Nephron progenitor cell (in vitro differentiated cells): ENCODE measurements around the gene TDP2.

Experiments used
- DNase-seq: peaks from one replicate; pipeline ENCODE4 v3.0.0; 2021
- H3K27ac Mint-ChIP-seq: 2 replicates; pipeline ENCODE4 v1.8.0; 2021; ENCODE audit warnings: mild to moderate bottlenecking, moderate library complexity, mixed read lengths
- H3K27me3 Mint-ChIP-seq: 2 replicates; pipeline ENCODE4 v1.8.0; 2021; ENCODE audit warnings: mild to moderate bottlenecking, low read depth, mixed read lengths; ENCODE audit not compliant: poor library complexity
- H3K36me3 Mint-ChIP-seq: 2 replicates; pipeline ENCODE4 v1.8.0; 2021; ENCODE audit warnings: low read depth, mixed read lengths
- H3K4me1 Mint-ChIP-seq: 2 replicates; pipeline ENCODE4 v1.8.0; 2021; ENCODE audit warnings: mixed read lengths
- H3K4me3 Mint-ChIP-seq: 2 replicates; pipeline ENCODE4 v1.8.0; 2021; ENCODE audit warnings: mild to moderate bottlenecking, moderate library complexity, mixed read lengths
- H3K9me3 Mint-ChIP-seq: 2 replicates; pipeline ENCODE4 v1.8.0; 2021; ENCODE audit warnings: mild to moderate bottlenecking, moderate library complexity, mixed read lengths
- TF ChIP-seq, protein P1 (sequence below): fragments of 200-600 bp; sonication (generic); IDR thresholded peaks from 2 replicates; pipeline ENCODE4 v1.5.0; 2021; ENCODE audit warnings: antibody characterized with exemption

Gene TDP2

DNA sequence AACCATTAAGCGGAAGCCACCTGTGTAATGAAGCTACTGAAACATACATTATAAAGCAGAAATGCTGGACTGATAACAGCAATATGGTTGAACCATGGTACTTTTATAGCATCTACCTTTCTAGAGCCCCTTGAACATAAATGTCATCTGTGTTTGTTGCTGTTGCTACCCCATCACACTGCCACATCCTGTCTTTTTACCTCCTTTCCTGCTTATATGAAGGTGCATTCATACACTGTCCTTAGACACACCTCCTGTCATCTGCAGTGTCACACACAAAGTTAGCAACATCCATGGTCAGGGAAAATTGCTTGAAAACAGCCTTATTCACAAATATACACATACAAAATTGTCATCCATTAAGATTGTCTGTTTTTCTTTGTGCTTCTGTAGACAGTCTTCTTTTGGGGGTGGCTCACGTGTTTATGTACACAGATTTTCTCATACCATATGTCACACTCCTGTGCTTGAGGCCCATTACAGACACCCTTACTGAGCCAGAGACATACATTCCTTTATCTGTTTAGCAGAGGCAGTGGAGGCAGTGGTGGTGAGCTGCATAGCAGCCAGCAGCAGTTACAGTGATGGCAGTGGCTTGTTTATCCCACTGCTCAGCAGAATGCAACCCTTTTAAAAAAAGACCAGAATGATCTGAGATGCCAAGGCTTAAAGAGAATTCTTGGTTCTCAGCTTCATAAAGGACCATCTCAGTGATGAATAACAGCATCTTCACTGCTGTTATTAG, 26.3 kb upstream of the TDP2 start:
- Mint-ChIP-seq H3K27me3 (no peaks in the 10 kb centered on the region), H3K27ac (peak overlapping the region; percentile 41), H3K36me3 (peaks cover 4% of the 10 kb centered on the region), H3K9me3 (no peaks in the 10 kb centered on the region), H3K4me1 (peaks cover 5% of the 10 kb centered on the region), H3K4me3 (no peak overlapping the region)
- TF ChIP-seq, protein P1, sequence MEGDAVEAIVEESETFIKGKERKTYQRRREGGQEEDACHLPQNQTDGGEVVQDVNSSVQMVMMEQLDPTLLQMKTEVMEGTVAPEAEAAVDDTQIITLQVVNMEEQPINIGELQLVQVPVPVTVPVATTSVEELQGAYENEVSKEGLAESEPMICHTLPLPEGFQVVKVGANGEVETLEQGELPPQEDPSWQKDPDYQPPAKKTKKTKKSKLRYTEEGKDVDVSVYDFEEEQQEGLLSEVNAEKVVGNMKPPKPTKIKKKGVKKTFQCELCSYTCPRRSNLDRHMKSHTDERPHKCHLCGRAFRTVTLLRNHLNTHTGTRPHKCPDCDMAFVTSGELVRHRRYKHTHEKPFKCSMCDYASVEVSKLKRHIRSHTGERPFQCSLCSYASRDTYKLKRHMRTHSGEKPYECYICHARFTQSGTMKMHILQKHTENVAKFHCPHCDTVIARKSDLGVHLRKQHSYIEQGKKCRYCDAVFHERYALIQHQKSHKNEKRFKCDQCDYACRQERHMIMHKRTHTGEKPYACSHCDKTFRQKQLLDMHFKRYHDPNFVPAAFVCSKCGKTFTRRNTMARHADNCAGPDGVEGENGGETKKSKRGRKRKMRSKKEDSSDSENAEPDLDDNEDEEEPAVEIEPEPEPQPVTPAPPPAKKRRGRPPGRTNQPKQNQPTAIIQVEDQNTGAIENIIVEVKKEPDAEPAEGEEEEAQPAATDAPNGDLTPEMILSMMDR, result no peak
- no peak for DNase-seq

DNA sequence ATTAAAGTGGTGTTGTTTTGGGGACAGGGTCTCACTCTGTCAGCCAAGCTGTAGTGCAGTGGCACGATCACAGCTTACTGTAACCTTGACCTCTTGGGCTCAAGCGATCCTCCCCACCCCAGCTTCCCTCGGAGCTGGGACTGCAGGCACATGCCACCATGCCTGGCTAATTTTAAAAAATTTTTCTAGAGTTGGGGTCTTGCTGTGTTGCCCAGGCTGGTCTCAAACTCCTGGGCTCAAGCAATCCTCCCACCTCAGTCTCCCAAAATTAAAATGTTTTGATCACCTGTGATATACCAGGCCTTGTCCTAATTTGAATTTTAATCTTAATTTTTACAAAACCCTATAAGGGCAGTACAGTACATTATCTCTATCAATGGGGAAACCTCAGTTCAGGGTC, 25.7 kb upstream of the TDP2 start:
- no peaks in the 10 kb centered on the region for H3K9me3 Mint-ChIP-seq
- H3K36me3 Mint-ChIP-seq, result peaks cover 3% of the 10 kb centered on the region
- peaks cover 5% of the 10 kb centered on the region for H3K4me1 Mint-ChIP-seq
- H3K4me3 Mint-ChIP-seq, result no peak overlapping the region
- H3K27me3 Mint-ChIP-seq, result no peaks in the 10 kb centered on the region
- DNase-seq, result no peak
- TF ChIP-seq, protein P1, result no peak
- no peak overlapping the region for H3K27ac Mint-ChIP-seq

DNA sequence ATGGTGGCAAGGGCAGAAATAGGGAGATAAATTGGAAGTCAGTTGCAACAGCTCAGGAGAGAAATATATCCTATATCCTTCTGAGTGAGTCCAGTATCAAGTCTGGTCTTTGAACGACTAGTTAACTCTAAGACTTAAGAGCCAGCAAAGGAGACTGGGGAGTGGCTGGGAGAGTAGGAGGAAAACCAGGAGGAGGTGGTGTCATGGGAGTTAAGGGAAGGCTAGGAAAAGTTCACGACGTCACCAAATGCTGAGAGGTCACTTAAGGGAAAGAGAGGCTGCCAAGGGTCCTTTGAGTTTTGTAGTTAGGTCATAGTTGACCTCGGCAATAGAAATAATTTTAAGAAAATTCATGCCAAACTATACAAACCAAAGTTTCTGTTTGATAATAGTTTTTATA, 25.3 kb upstream of the TDP2 start:
- no peak for DNase-seq

DNA sequence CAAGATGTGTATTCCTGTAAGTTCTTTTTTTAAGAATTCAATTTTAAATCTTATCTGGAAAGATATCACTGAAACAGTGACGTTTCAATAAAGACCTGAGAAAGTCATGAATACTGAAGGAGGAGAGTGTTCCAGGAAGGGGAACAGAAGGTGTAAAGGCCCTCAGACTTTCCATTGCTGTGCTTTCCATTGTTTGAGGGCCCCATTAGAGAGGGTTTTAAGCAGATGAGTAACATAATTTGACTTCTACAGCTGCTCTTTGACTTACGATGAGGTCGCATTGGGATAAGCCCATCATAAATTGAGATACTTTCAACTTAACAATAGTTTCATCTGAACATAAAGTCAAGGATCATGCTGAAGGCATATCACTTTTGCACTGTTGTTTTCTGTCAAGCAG, 24.9 kb upstream of the TDP2 start:
- TF ChIP-seq, protein P1, result no peak
- H3K4me1 Mint-ChIP-seq, result peaks cover 5% of the 10 kb centered on the region
- H3K27ac Mint-ChIP-seq, result no peak overlapping the region
- DNase-seq, result no peak
- H3K27me3 Mint-ChIP-seq, result peaks cover under 1% of the 10 kb centered on the region
- H3K36me3 Mint-ChIP-seq, result peaks cover 11% of the 10 kb centered on the region
- H3K4me3 Mint-ChIP-seq, result no peak overlapping the region
- H3K9me3 Mint-ChIP-seq, result no peaks in the 10 kb centered on the region

More for the DNA sequence above, 25.3 kb upstream of the TDP2 start:
- H3K27ac Mint-ChIP-seq, result no peak overlapping the region
- no peaks in the 10 kb centered on the region for H3K9me3 Mint-ChIP-seq
- peaks cover 5% of the 10 kb centered on the region for H3K4me1 Mint-ChIP-seq
- TF ChIP-seq, protein P1, result no peak
- H3K36me3 Mint-ChIP-seq, result peaks cover 7% of the 10 kb centered on the region
- no peak overlapping the region for H3K4me3 Mint-ChIP-seq
- no peaks in the 10 kb centered on the region for H3K27me3 Mint-ChIP-seq

DNA sequence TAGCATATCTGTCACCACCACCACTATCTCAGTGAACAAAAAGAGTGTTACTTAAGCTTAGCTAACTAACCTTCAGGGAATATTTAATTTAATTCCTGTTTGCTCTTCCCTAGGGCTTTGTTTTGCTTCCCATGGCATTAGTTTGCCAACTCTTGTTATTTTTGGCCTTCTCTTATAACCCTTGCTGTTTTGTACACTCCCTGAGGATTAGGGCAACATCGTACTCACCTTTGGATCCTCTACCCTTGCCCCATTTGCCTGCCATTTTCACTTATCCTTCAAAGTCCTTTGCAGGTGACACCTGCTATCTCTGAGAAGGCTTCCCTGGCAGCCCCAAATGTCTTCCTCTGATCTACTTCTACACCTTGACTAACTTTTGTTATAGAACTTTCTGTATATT, 23.9 kb upstream of the TDP2 start:
- Mint-ChIP-seq H3K9me3 (no peaks in the 10 kb centered on the region), H3K27ac (no peak overlapping the region), H3K4me1 (peaks cover 5% of the 10 kb centered on the region), H3K4me3 (no peak overlapping the region), H3K36me3 (peaks cover 12% of the 10 kb centered on the region), H3K27me3 (peaks cover 3% of the 10 kb centered on the region)
- DNase-seq, result no peak
- TF ChIP-seq, protein P1, result no peak

DNA sequence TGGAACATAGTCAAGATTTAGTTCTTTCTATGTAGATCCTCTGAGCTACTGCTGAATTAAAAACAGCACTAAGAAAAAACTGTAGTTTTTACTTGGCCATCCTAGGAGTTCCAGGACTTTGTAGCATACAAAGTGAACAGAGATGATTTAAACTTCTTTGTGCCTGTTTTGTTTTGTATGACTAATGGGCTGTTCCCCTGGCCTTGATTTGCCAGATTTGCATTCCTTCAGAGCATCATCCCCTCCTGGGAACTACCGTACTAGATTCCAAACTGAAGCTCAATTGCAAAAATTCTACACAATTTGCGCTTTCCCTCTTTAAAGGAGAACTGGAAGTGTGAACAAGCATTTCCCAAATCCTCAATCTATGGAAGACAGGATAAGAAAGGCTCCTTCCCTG, 23.3 kb upstream of the TDP2 start:
- H3K4me1 Mint-ChIP-seq, result peaks cover 5% of the 10 kb centered on the region
- peaks cover 12% of the 10 kb centered on the region for H3K36me3 Mint-ChIP-seq
- TF ChIP-seq, protein P1, result no peak
- H3K4me3 Mint-ChIP-seq, result no peak overlapping the region
- no peaks in the 10 kb centered on the region for H3K9me3 Mint-ChIP-seq
- peaks cover 3% of the 10 kb centered on the region for H3K27me3 Mint-ChIP-seq
- DNase-seq, result no peak
- H3K27ac Mint-ChIP-seq, result no peak overlapping the region
